G401 (cell line): ENCODE results near the gene SFT2D3. TPM values are rescaled to one million over a fixed set of nuclear protein-coding genes. Genes with fewer than 3 reads are reported as not detected.

Experiments used
- DNase-seq: peaks from one replicate; pipeline ENCODE4 v3.0.0-alpha.2; 2015; ENCODE audit warnings: low spot score
- in situ Hi-C: cut with HindIII; loops from 2 replicates; pipeline ENCODE4 v1.10.0; 2016; ENCODE audit warnings: low sequenced_read_pairs, mixed read lengths
- total RNA-seq: library from RNA; depleted of rRNA; stranded (reverse); fragments of >200 nt; shearing (Covaris generic); gene quantifications from 2 replicates; pipeline ENCODE4 v1.2.3, GENCODE V29; 2014

Gene SFT2D3
- total RNA-seq, 1 experiment from 2014 or later, result 11.7 TPM

GRCh38 chr2:127663566-127664064 lies 37.7 kb upstream of the SFT2D3 start:
- in situ Hi-C loops, result no loop called here
- DNase-seq, result no peak

- DNase-seq, result no peak
- in situ Hi-C loops, result no loop called here
These were observed 37.0 kb upstream of the SFT2D3 start for GRCh38 chr2:127664065-127664894.

GRCh38 chr2:127664895-127665225 lies 36.4 kb upstream of the SFT2D3 start:
- in situ Hi-C loops, result no loop called here
- DNase-seq, result no peak

- in situ Hi-C loops, result no loop called here
- DNase-seq, result no peak
These were observed 35.9 kb upstream of the SFT2D3 start for GRCh38 chr2:127665267-127665893.

GRCh38 chr2:127669056-127669455 lies 32.2 kb upstream of the SFT2D3 start:
- DNase-seq, result no peak
- in situ Hi-C loops, result no loop called here

- in situ Hi-C loops, result no loop called here
- DNase-seq, result no peak
These were observed 31.0 kb upstream of the SFT2D3 start for GRCh38 chr2:127670055-127670956.

GRCh38 chr2:127670957-127671290 lies 30.4 kb upstream of the SFT2D3 start:
- no peak for DNase-seq
- in situ Hi-C loops, result no loop called here

GRCh38 chr2:127671557-127672302 lies 29.6 kb upstream of the SFT2D3 start:
- DNase-seq, result no peak
- in situ Hi-C loops, result no loop called here

- in situ Hi-C loops, result no loop called here
- no peak for DNase-seq
These were observed 28.7 kb upstream of the SFT2D3 start for GRCh38 chr2:127672341-127673224.

- in situ Hi-C loops, result no loop called here
These were observed 27.8 kb upstream of the SFT2D3 start for GRCh38 chr2:127673291-127674069.

GRCh38 chr2:127674241-127675209 lies 26.8 kb upstream of the SFT2D3 start:
- no peak for DNase-seq
- in situ Hi-C loops, result no loop called here

More at GRCh38 chr2:127673291-127674069, 27.8 kb upstream of the SFT2D3 start:
- DNase-seq, result no peak

- in situ Hi-C loops, result no loop called here
- no peak for DNase-seq
These were observed 25.7 kb upstream of the SFT2D3 start, which contains the start of gene LIMS2 for GRCh38 chr2:127675331-127676261. Gene LIMS2 (minus strand): TSS chr2:127675530. CDS start chr2:127675024, 506 bp downstream.

- DNase-seq, result no peak
- in situ Hi-C loops, result no loop called here
These were observed 24.4 kb upstream of the SFT2D3 start for GRCh38 chr2:127676906-127677305.

- in situ Hi-C loops, result no loop called here
- no peak for DNase-seq
These were observed 22.8 kb upstream of the SFT2D3 start for GRCh38 chr2:127678531-127678930.

- in situ Hi-C loops, result no loop called here
- no peak for DNase-seq
These were observed 22.3 kb upstream of the SFT2D3 start for GRCh38 chr2:127678991-127679390.
